HCT116 (cell line): ENCODE data around the gene DDX20. TPM values are rescaled to one million over a fixed set of nuclear protein-coding genes. Genes with fewer than 3 reads are reported as not detected.
"Not testable (repeated sequence)": the region's sequence is repeated elsewhere in the genome, so short reads cannot be mapped to it uniquely, and the experiment has no call there.

ENCODE experiments used
- ATAC-seq: fragments of 200-7000 bp; cut with Tn5 transposase; 2 replicates; pipeline ENCODE4 v1.9.1; 2020; ENCODE audit warnings: mild to moderate bottlenecking, moderate library complexity
- BruUV-seq: library from RNA; stranded (reverse); fragments of 400-500 nt; replicated peaks from 2 replicates; lab custom pipeline; 2021; lab: Mats Ljungman, UMichigan
- CTCF ChIA-PET: fragments of 300-600 bp; sonication (Branson Sonifier 250); formaldehyde crosslinking; loops from one replicate; lab custom pipeline; 2021; ENCODE audit warnings: antibody characterized with exemption; lab: Charles Lee
- POLR2A ChIA-PET: fragments of 300-600, 350-600 bp; sonication (Branson Sonifier 250); formaldehyde crosslinking; loops from one replicate; lab custom pipeline; 2021; ENCODE audit warnings: antibody characterized with exemption; lab: Charles Lee
- RAD21 ChIA-PET, 2 experiments: fragments of 300-600 bp; sonication (Branson Sonifier 250); formaldehyde crosslinking; loops; one replicate each; lab custom pipeline; 2023; ENCODE audit warnings: low total read pairs in 2 of 2; ENCODE audit not compliant: uncharacterized antibody in 2 of 2, unreplicated experiment in 2 of 2, low non-redundant PET in 1 of 2; lab: Charles Lee
- DNase-seq: peaks from one replicate; pipeline ENCODE4 v3.0.0-alpha.2; 2010; ENCODE audit warnings: low read depth, low spot score
- H2AFZ ChIP-seq: fragments of 200-600 bp; shearing (Covaris generic), sonication (generic); 2 replicates; pipeline ENCODE4 v1.6.1; 2017; ENCODE audit warnings: low read depth, mixed run types, mixed read lengths, antibody characterized with exemption, low read length; ENCODE audit not compliant: poor library complexity, severe bottlenecking
- H3K27ac ChIP-seq: 2 replicates; pipeline ENCODE4 v1.5.1; 2012; ENCODE audit warnings: low read depth, low read length
- H3K27me3 ChIP-seq: fragments of 200-600 bp; sonication (generic); 2 replicates; pipeline ENCODE4 v1.6.1; 2016; ENCODE audit warnings: mixed run types, low read length, mixed read lengths; ENCODE audit not compliant: insufficient read depth
- H3K36me3 ChIP-seq, 2 experiments: fragments of 200-500 bp in 1 of 2; fragments of 200-600 bp in 1 of 2; sonication (Bioruptor generic) in 1 of 2; sonication (generic) in 1 of 2; 2 replicates each; pipeline versions ENCODE4 v1.5.1 to v1.6.1; 2014 to 2016; ENCODE audit warnings: low read length in 2 of 2, inconsistent platforms in 1 of 2, mixed read lengths in 1 of 2, mixed run types in 1 of 2; ENCODE audit not compliant: insufficient read depth in 2 of 2, control insufficient read depth in 1 of 2
- H3K4me1 ChIP-seq, 2 experiments: fragments of 200-600 bp in 1 of 2; sonication (generic) in 1 of 2; 2 replicates each; pipeline versions ENCODE4 v1.5.1 to v1.6.1; 2012 to 2017; ENCODE audit warnings: low read length in 2 of 2, inconsistent platforms in 1 of 2, mild to moderate bottlenecking in 1 of 2, mixed read lengths in 1 of 2, mixed run types in 1 of 2, moderate library complexity in 1 of 2; ENCODE audit not compliant: insufficient read depth in 2 of 2, control insufficient read depth in 1 of 2
- H3K4me2 ChIP-seq: fragments of 200-600 bp; sonication (generic); 2 replicates; pipeline ENCODE4 v1.6.1; 2017; ENCODE audit warnings: mixed run types, low read length, mixed read lengths
- H3K4me3 ChIP-seq, 2 experiments: fragments of 200-600 bp in 1 of 2; sonication (generic) in 1 of 2; replicated peaks in 1 of 2; 2 replicates each; pipeline ENCODE4 v1.5.1; 2011 to 2016; ENCODE audit warnings: low read length in 2 of 2, control low read depth in 1 of 2, low read depth in 1 of 2, mild to moderate bottlenecking in 1 of 2, mixed read lengths in 1 of 2, mixed run types in 1 of 2
- H3K79me2 ChIP-seq: fragments of 200-600 bp; sonication (generic); 2 replicates; pipeline ENCODE4 v1.6.1; 2017; ENCODE audit warnings: mild to moderate bottlenecking, mixed run types, low read length, moderate library complexity, mixed read lengths; ENCODE audit not compliant: insufficient read depth
- H3K9ac ChIP-seq: fragments of 200-600 bp; sonication (generic); 2 replicates; pipeline ENCODE4 v1.6.1; 2016; ENCODE audit warnings: low read length, mixed read lengths
- H3K9me2 ChIP-seq: fragments of 200-600 bp; sonication (generic), shearing (Covaris generic); 2 replicates; pipeline ENCODE4 v1.6.1; 2017; ENCODE audit warnings: mixed run types, mild to moderate bottlenecking, moderate library complexity; ENCODE audit not compliant: insufficient read depth
- H3K9me3 ChIP-seq, 2 experiments: fragments of 200-500 bp in 1 of 2; fragments of 200-600 bp in 1 of 2; sonication (Bioruptor generic) in 1 of 2; sonication (generic) in 1 of 2; 2 replicates each; pipeline ENCODE4 v1.6.1; 2014 to 2017; ENCODE audit warnings: low read length in 2 of 2, mixed read lengths in 2 of 2, inconsistent platforms in 1 of 2, low read depth in 1 of 2, mild to moderate bottlenecking in 1 of 2, mixed run types in 1 of 2, moderate library complexity in 1 of 2; ENCODE audit not compliant: control insufficient read depth in 1 of 2, insufficient read depth in 1 of 2
- H4K20me1 ChIP-seq: fragments of 200-600 bp; sonication (generic), shearing (Covaris generic); 2 replicates; pipeline ENCODE4 v1.6.1; 2017; ENCODE audit warnings: mixed run types, mild to moderate bottlenecking, moderate library complexity; ENCODE audit not compliant: insufficient read depth
- ATF3 ChIP-seq: IDR thresholded peaks from 2 replicates; pipeline ENCODE4 v1.6.1; 2012
- CBX3 ChIP-seq: IDR thresholded peaks from 2 replicates; pipeline ENCODE4 v1.6.1; 2012; ENCODE audit warnings: low read depth
- EGR1 ChIP-seq: IDR thresholded peaks from 2 replicates; pipeline ENCODE4 v1.6.1; 2012; ENCODE audit warnings: low read depth
- ELF1 ChIP-seq: IDR thresholded peaks from 2 replicates; pipeline ENCODE4 v1.6.1; 2012; ENCODE audit warnings: low read depth, borderline replicate concordance
- EZH2 ChIP-seq: fragments of 200-600 bp; sonication (generic); IDR thresholded peaks from 2 replicates; pipeline ENCODE4 v1.6.1; 2017; ENCODE audit warnings: antibody characterized with exemption, mixed run types
- FOSL1 ChIP-seq: IDR thresholded peaks from 2 replicates; pipeline ENCODE4 v1.6.1; 2012; ENCODE audit warnings: low read depth
- POLR2A ChIP-seq: IDR thresholded peaks from 2 replicates; pipeline ENCODE4 v1.7.0; 2011; ENCODE audit warnings: borderline replicate concordance; ENCODE audit not compliant: insufficient read depth, insufficient read length; ENCODE audit errors: extremely low read depth
- POLR2AphosphoS5 ChIP-seq: IDR thresholded peaks from 2 replicates; pipeline ENCODE4 v1.6.1; 2011; ENCODE audit warnings: mild to moderate bottlenecking, low read depth, low read length, moderate library complexity
- REST ChIP-seq: IDR thresholded peaks from 2 replicates; pipeline ENCODE4 v1.6.1; 2012; ENCODE audit warnings: low read depth
- SRF ChIP-seq: IDR thresholded peaks from 2 replicates; pipeline ENCODE4 v1.6.1; 2012; ENCODE audit warnings: low read depth
- TCF7L2 ChIP-seq: IDR thresholded peaks from 2 replicates; pipeline ENCODE4 v1.7.0; 2011; ENCODE audit warnings: borderline replicate concordance, inconsistent platforms; ENCODE audit not compliant: insufficient read depth, insufficient read length; ENCODE audit errors: extremely low read depth
- YY1 ChIP-seq: IDR thresholded peaks from 2 replicates; pipeline ENCODE4 v1.6.1; 2011; ENCODE audit warnings: low read length, low read depth, moderate library complexity, mild to moderate bottlenecking; ENCODE audit not compliant: insufficient replicate concordance; ENCODE audit errors: extremely low read depth
- ZFX ChIP-seq: fragments of 450-650 bp; IDR thresholded peaks from 2 replicates; pipeline ENCODE4 v1.6.1; 2017
- ZNF274 ChIP-seq: fragments of 200-500 bp; sonication (Bioruptor generic); IDR thresholded peaks from 2 replicates; pipeline ENCODE4 v1.6.1; 2014; ENCODE audit warnings: mild to moderate bottlenecking, low read depth, low read length, inconsistent platforms
- intact Hi-C: fragments of 100-400 bp; cut with micrococcal nuclease; formaldehyde crosslinking; loops from 2 replicates; pipeline ENCODE4 v1.10.0; 2022
- total RNA-seq: library from RNA; stranded (reverse); gene quantifications from one replicate; pipeline ENCODE4 v1.2.1, GENCODE V29; 2021; ENCODE audit not compliant: unreplicated experiment

Gene DDX20
- total RNA-seq, 1 experiment from 2014 or later: 14.9 TPM

- DNase-seq: no peak
- Histone ChIP-seq H3K4me3 (no peak overlapping the region), H3K9ac (no peak overlapping the region), H3K9me2 (no peaks in the 10 kb centered on the region), H2AFZ (no peak overlapping the region), H3K9me3 (no peaks in the 10 kb centered on the region), H3K27me3 (peaks cover 23% of the 10 kb centered on the region; the same call in 1 of the 2 replicates), H3K36me3 (no peaks in the 10 kb centered on the region), H3K79me2 (no peaks in the 10 kb centered on the region), H3K4me2 (no peak overlapping the region), H3K4me1 (no peaks in the 10 kb centered on the region), H4K20me1 (no peaks in the 10 kb centered on the region), H3K27ac (no peak overlapping the region)
- no TSS peak for BruUV-seq
- POLR2A ChIA-PET: no interaction called here
- CTCF ChIA-PET: no interaction called here
- intact Hi-C loops: loop anchor here (10.0 kb wide), 1 partner anchor 536 kb away; no protein-coding TSS in a partner anchor
- no peak for TF ChIP-seq YY1
- TF ChIP-seq POLR2A: no peak
- no peak for TF ChIP-seq ELF1
- no peak for TF ChIP-seq ZFX
- no peak for TF ChIP-seq TCF7L2
- TF ChIP-seq CBX3: no peak
- TF ChIP-seq EGR1: no peak
- no peak for TF ChIP-seq EZH2
- no peak for TF ChIP-seq SRF
- TF ChIP-seq ZNF274: no peak
- TF ChIP-seq ATF3: no peak
- TF ChIP-seq REST: no peak
- TF ChIP-seq POLR2AphosphoS5: no peak
- TF ChIP-seq FOSL1: no peak
- no peak for ATAC-seq
- RAD21 ChIA-PET: no interaction called here
Observed at GRCh38 chr1:111798580-111798979, 42.9 kb downstream of the DDX20 start.

GRCh38 chr1:111799722-111800121 lies 44.0 kb downstream of the DDX20 start:
- H3K4me3 ChIP-seq, CTCF ChIA-PET, DNase-seq, H3K79me2 ChIP-seq, H3K9me3 ChIP-seq, H2AFZ ChIP-seq, BruUV-seq, H3K4me1 ChIP-seq, H3K9ac ChIP-seq, POLR2A ChIA-PET, H3K27ac ChIP-seq, ATAC-seq, H3K36me3 ChIP-seq, H3K4me2 ChIP-seq, H4K20me1 ChIP-seq, H3K9me2 ChIP-seq, RAD21 ChIA-PET: not testable (repeated sequence)
- peaks cover 23% of the 10 kb centered on the region; the same call in 1 of the 2 replicates for H3K27me3 ChIP-seq
- intact Hi-C loops: loop anchor here (10.0 kb wide), 1 partner anchor 535 kb away; no protein-coding TSS in a partner anchor
